Measurements from ENCODE around the gene FBXL3.

The FBXL3 gene

GRCh38 chr13:76955661-76956060, 71.3 kb downstream of the FBXL3 start:
- peaks cover 0 to 2% of the 10 kb centered on the region in 2 donors for H3K27me3 ChIP-seq
- no peaks in the 10 kb centered on the region for H3K36me3 ChIP-seq
- TF ChIP-seq CTCF (IDR thresholded peaks at IDR 0.05) = no peak
- intact Hi-C loops (cut with DNase I; ENCODE audit: low total_unique reads) = no loop called here
- no peak overlapping the region for H3K4me3 ChIP-seq
- no peak for DNase-seq
- peaks cover 0 to 15% (median 13%) of the 10 kb centered on the region in 3 donors for H3K9me3 ChIP-seq
- H3K4me1 ChIP-seq = no peaks in the 10 kb centered on the region
- H3K27ac ChIP-seq = no peak overlapping the region
